ENCODE results near the gene SELENOI. TPM values are rescaled to one million over a fixed set of nuclear protein-coding genes. Genes with fewer than 3 reads are reported as not detected.

SELENOI gene
- total RNA-seq, 1 donor from 2014 or later, result 51.8 TPM

DNA sequence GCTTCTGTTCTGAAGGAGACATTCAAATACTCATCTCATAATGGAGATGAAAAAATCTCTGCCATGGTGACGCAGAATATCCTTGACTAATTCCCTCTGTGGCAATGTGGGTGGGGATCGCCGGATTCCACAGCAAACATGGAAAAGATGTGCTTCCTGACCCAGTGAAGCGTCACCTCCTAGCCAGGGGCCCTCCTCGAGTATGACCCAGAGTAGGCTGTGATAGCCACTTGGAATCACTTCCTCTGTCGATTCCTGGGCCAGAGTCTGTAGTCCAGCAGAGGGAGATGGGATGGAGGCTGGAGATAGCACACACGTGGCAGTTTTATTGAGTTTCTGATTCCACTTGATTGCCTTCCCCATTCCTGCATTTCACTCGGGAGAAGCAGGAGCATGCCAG is 92.6 kb downstream of the SELENOI start:
- H3K36me3 Mint-ChIP-seq, result peaks cover 5% of the 10 kb centered on the region
- Histone ChIP-seq H3F3A (ENCODE audit: low read depth) (no peaks in the 10 kb centered on the region), H3K4me3 (no peak overlapping the region), H3K36me3 (no peaks in the 10 kb centered on the region), H3K9ac (no peak overlapping the region), H3K9me3 (ENCODE audit: low read depth) (no peaks in the 10 kb centered on the region), H2AFZ (replicated peaks) (no peak overlapping the region), H3K4me2 (no peak overlapping the region), H3K27me3 (no peaks in the 10 kb centered on the region), H3K4me1 (peaks cover 6% of the 10 kb centered on the region), H3K79me2 (ENCODE audit: low read depth) (no peaks in the 10 kb centered on the region), H3K27ac (no peak overlapping the region), H4K20me1 (ENCODE audit: low read depth) (no peaks in the 10 kb centered on the region)
- peaks cover 5% of the 10 kb centered on the region for H3K27me3 Mint-ChIP-seq (ENCODE audit: insufficient read depth, low read depth)
- peaks cover 12% of the 10 kb centered on the region for H3K4me1 Mint-ChIP-seq
- TF ChIP-seq, protein P1, sequence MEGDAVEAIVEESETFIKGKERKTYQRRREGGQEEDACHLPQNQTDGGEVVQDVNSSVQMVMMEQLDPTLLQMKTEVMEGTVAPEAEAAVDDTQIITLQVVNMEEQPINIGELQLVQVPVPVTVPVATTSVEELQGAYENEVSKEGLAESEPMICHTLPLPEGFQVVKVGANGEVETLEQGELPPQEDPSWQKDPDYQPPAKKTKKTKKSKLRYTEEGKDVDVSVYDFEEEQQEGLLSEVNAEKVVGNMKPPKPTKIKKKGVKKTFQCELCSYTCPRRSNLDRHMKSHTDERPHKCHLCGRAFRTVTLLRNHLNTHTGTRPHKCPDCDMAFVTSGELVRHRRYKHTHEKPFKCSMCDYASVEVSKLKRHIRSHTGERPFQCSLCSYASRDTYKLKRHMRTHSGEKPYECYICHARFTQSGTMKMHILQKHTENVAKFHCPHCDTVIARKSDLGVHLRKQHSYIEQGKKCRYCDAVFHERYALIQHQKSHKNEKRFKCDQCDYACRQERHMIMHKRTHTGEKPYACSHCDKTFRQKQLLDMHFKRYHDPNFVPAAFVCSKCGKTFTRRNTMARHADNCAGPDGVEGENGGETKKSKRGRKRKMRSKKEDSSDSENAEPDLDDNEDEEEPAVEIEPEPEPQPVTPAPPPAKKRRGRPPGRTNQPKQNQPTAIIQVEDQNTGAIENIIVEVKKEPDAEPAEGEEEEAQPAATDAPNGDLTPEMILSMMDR (IDR thresholded peaks at IDR 0.05), result no peak
- TF ChIP-seq EZH2 (IDR thresholded peaks at IDR 0.05), result no peak
- no peak for TF ChIP-seq EZH2phosphoT487 (IDR thresholded peaks at IDR 0.05)
- no peak overlapping the region for H3K4me3 Mint-ChIP-seq
- H3K9me3 Mint-ChIP-seq, result peaks cover 2% of the 10 kb centered on the region
- DNase-seq (ENCODE audit: low spot score), result no peak
- no peak overlapping the region for H3K27ac Mint-ChIP-seq

DNA sequence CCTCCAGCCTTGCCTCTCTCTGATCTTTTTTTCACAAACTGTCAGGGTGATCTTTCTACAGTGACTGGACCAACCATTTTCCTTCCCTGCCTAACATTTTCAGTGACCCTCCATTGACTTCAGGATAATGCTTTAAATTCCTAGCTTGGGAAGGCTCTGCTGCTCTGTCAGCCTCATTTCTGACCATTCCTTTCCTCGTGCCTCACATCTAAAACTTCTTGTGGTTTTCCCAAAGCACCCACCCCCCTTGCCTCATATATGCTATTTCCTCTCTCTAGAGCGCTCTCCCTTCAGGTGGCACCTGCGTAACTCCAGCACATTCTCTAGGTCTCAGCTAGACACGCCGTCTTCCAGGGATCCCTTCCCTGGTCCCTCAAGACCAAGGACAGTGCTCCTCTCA is 93.0 kb downstream of the SELENOI start:
- H3F3A ChIP-seq (ENCODE audit: low read depth), result no peaks in the 10 kb centered on the region
- no peaks in the 10 kb centered on the region for H3K79me2 ChIP-seq (ENCODE audit: low read depth)
- H4K20me1 ChIP-seq (ENCODE audit: low read depth), result no peaks in the 10 kb centered on the region
- peaks cover 6% of the 10 kb centered on the region for H3K4me1 ChIP-seq
- TF ChIP-seq EZH2phosphoT487 (IDR thresholded peaks at IDR 0.05), result no peak
- TF ChIP-seq, protein P1 (IDR thresholded peaks at IDR 0.05), result no peak
- TF ChIP-seq EZH2 (IDR thresholded peaks at IDR 0.05), result no peak
- no peaks in the 10 kb centered on the region for H3K36me3 ChIP-seq
- peaks cover 2% of the 10 kb centered on the region for H3K9me3 Mint-ChIP-seq
- H3K4me1 Mint-ChIP-seq, result peaks cover 12% of the 10 kb centered on the region
- H3K4me3 Mint-ChIP-seq, result no peak overlapping the region
- no peaks in the 10 kb centered on the region for H3K9me3 ChIP-seq (ENCODE audit: low read depth)
- no peak overlapping the region for H3K4me2 ChIP-seq
- H2AFZ ChIP-seq (replicated peaks), result no peak overlapping the region
- H3K27me3 Mint-ChIP-seq (ENCODE audit: insufficient read depth, low read depth), result peaks cover 5% of the 10 kb centered on the region
- DNase-seq (ENCODE audit: low spot score), result no peak
- no peak overlapping the region for H3K9ac ChIP-seq
- no peaks in the 10 kb centered on the region for H3K27me3 ChIP-seq
- no peak overlapping the region for H3K4me3 ChIP-seq
- no peak overlapping the region for H3K27ac ChIP-seq
- peaks cover 1% of the 10 kb centered on the region for H3K36me3 Mint-ChIP-seq
- no peak overlapping the region for H3K27ac Mint-ChIP-seq

DNA sequence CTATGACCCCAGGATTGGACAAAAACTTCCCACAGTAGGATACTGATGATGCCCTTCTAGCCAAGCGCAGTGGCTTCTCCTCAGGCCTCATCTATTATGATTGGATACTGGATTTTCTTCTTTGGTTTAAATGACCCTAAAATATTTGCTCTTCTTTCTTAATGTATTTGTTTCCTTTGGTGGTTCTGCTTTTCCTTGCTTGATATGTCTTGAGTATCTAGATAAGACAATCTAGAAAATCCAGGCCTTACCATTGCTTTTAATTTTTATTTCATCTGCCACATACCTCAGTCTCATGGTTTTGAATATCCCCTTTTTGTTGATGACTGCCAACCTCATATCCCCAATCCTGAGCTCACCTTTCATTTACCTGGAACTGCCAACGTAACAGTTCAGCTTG is 96.4 kb downstream of the SELENOI start:
- H3K27me3 Mint-ChIP-seq (ENCODE audit: insufficient read depth, low read depth), result no peaks in the 10 kb centered on the region
- H3K9ac ChIP-seq, result no peak overlapping the region
- no peak overlapping the region for H2AFZ ChIP-seq (replicated peaks)
- H3K4me3 ChIP-seq, result no peak overlapping the region
- H3K4me1 ChIP-seq, result peaks cover 6% of the 10 kb centered on the region
- no peak overlapping the region for H3K27ac Mint-ChIP-seq
- no peak overlapping the region for H3K4me2 ChIP-seq
- TF ChIP-seq EZH2 (IDR thresholded peaks at IDR 0.05) (no peak), EZH2phosphoT487 (IDR thresholded peaks at IDR 0.05) (no peak)
- TF ChIP-seq, protein P1 (IDR thresholded peaks at IDR 0.05), result no peak
- no peak for DNase-seq (ENCODE audit: low spot score)
- peaks cover 12% of the 10 kb centered on the region for H3K4me1 Mint-ChIP-seq
- H3K4me3 Mint-ChIP-seq, result no peak overlapping the region
- no peaks in the 10 kb centered on the region for H3K9me3 Mint-ChIP-seq
- H3K27ac ChIP-seq, result no peak overlapping the region
- H3K79me2 ChIP-seq (ENCODE audit: low read depth), result no peaks in the 10 kb centered on the region
- H3K9me3 ChIP-seq (ENCODE audit: low read depth), result no peaks in the 10 kb centered on the region
- peaks cover 4% of the 10 kb centered on the region for H3K36me3 Mint-ChIP-seq
- no peaks in the 10 kb centered on the region for H3F3A ChIP-seq (ENCODE audit: low read depth)
- no peaks in the 10 kb centered on the region for H3K36me3 ChIP-seq
- H4K20me1 ChIP-seq (ENCODE audit: low read depth), result no peaks in the 10 kb centered on the region
- no peaks in the 10 kb centered on the region for H3K27me3 ChIP-seq
